Measurements from ENCODE around the gene PIEZO1.
A peak's percentile ranks its signal among the peaks of the same experiment; 100 is the strongest.
"Not testable (repeated sequence)": the region's sequence is repeated elsewhere in the genome, so short reads cannot be mapped to it uniquely, and the experiment has no call there.

Gene PIEZO1

DNA sequence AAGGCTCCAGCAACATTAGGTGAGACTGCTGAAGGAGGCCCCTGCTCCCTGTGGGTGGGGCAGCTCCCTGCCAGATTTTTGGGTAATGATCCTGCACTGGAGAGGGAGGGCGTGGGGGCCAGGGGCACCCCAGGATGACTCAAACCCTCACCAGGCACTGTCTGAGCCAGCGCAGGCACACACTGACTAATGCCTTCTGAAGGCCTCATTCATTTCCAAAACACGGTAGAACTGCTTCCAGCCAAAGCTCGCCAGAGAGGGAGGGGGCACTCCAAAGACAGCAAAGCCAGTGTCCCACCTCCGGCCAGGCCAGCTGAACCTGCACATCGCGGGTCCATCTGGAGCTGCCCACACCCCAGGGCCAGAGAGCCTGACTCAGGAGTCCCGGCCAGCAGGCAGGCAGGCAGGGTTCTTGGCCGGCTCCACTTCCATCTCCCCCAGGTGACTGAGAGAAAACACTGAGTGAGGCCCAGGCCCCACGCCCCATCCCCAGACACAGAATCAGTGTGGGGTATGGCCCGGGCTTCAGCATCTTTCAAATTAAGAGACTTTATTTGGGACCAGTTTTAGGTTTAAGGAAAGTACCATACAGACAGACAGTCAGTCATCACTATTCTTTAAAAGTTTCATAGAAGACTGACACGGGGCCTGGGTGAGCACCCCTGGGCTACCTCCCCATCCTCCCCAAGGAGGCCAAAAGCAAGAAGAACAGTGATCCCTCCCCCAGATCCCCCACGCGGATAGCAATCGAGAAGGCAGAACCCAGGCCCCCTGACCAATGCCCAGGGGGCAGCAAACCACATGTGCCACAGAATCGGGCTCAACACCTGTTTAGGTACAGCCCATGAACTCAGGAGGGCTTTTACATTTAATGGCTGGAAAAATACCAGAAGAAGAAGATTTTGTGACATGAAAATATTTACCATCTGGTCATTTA, 2.3 kb downstream of the PIEZO1 start:
- DNase-seq (ENCODE audit: low spot score), result peak; percentile 73

DNA sequence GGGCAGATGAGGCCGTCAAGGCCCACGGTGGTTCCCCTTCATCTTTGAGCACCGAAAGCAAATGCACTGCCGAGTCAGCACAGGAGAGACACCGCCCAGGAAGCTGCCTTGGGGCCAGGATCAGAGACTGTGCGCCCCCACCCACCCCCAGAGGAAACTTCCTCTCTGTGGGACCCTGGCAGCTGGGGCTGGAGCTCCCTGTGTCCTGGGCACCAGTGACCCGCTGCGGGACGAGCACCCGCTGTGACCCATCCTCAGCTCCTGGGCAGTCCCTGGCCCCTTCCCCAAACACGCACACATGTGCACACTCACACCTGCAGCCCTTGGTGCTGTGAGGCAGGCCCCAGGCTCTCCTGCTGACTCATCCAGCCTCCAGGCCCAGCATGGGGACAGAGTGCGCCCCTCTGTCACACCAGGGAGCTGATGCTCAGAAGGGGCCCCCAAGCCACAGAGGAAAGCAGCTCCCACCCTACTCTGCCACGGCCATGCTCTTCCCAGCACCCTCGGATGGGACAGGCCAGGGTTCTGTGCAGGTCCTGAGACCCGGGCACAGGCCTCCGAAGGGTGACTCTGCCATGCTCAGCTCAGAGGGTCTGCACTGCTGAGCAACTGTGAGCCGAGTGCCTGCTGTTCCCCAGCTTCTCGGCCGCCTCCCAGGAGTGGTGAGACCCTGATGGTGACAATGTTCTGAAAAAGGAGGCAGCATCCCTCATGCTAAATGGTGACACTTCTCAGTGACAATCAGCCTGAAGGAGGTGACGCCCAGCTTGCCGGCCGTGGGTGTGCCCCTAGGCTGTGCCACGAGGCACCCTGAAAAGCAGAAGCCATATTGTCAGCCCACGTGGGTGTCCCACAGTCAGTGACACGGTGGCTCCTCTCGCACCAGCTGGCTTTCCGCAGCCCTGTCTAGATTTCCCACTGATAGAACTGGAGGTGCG, 3.6 kb downstream of the PIEZO1 start:
- DNase-seq (ENCODE audit: low spot score), result peak; percentile 74

DNA sequence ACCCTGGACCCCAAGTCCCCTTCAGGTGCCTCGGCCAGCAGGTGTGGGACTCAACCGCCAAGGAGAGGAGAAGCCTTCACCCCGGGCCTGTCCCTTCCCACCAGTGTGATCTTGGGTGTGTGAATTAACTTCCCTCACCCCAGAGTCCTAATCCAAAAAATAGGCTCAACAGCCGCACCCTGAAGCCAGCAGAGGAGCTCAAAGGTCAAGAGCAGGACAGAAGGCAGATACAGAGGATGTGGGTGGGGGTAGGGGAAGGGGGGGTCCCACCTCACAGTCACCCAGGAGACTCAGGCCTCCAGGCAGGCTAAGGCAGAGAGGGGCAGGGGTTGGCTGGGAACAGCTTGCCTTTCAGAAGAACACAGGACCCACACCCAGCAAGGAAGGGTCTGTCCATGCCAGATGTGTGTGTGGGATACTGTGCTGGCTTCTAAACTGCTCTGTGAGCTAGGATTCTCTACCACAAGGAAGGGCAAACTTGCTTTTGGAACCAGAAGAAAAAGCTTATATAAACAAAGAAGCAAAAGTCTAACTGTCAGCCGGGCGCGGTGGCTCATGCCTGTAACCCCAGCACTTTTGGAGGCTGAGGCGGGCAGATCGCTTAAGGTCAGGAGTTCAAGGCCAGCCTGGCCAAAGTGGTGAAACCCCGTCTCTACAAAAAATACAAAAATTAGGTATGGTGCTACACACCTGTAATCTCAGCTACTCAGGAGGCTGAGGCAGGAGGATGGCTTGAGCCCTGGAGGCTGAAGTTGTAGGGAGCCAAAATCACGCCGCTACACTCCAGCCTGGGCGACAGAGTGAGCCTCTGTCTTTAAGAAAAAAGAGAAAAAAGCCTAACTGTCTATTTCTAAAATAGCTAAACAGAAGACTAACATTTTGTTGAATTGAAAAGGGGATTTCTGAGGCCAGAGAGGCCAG, 4.6 kb downstream of the PIEZO1 start:
- no peak for DNase-seq (ENCODE audit: low spot score)

DNA sequence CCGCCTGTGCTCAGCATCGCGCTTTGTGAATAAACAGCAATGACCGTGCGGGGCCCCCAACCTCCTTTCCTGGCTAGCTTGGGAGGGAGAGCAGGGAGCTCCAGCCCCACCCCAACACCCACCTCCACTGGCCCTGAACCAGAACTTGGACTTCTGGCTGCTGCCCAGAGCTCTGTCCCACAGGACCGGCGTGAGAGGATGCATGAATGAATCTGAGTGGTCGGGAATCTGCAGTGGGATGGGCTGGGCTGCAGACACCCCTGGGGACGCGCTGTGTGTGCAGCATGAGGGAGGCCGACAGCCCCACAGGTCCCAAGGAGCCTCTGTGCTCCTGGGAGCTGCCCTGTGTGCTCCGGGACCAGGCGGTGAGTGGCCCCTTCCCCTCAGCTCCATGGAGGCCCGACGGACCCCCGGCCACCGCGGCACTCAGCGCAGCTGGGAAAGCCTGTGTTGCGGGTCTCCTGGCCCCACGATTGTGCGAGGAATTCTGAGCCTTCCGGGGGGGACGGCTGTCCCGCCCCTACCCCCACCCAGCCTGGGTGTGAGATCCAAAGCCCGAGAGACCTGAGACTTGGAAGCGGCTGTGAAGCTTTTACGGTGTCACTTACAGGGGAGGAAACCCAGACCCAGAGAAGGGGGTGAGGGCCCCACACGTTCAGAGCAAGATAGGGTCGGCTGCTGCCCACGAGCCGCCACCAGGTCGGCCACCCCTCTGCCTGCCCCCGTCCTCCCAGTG, 5.4 kb downstream of the PIEZO1 start:
- no peak for DNase-seq (ENCODE audit: low spot score)

DNA sequence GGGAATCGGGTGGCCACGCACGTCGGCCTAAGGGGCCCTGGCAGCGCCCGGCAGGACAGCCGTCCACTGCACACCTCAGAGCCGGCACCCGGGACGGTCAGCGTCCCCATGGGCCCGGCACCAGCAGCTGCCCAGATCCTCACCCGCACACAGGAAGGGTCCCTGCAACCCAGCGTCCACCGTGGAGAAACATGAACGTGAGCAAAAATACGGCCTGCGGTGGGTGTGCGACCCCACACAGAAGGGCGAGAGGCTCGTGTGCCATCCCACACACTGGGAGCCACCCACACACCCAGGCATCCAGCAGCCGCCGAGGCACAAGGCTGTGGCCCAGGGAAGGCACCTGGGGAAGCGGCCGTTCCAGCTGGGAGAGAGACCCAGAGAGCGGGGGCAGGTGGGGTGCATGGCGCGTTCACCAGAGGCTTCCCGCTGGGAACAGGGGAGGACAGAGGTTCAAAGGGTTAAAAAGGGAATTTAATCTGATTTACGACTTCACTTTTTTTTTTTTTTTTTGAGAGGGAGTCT, 6.4 kb downstream of the PIEZO1 start:
- DNase-seq (ENCODE audit: low spot score), result no peak

DNA sequence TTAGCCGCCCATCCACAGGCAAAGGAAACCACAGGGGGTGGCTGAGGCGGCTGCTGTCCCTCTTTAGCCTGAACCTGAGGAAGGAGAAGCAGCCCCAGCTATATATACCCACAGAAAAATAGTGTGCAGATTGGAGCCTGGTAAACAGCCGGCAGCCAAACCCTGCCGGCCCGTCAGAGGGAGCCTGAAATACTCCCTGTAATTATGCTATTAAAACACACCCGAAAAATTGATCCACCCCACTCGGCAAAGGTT, 6.8 kb downstream of the PIEZO1 start:
- no peak for DNase-seq (ENCODE audit: low spot score)

DNA sequence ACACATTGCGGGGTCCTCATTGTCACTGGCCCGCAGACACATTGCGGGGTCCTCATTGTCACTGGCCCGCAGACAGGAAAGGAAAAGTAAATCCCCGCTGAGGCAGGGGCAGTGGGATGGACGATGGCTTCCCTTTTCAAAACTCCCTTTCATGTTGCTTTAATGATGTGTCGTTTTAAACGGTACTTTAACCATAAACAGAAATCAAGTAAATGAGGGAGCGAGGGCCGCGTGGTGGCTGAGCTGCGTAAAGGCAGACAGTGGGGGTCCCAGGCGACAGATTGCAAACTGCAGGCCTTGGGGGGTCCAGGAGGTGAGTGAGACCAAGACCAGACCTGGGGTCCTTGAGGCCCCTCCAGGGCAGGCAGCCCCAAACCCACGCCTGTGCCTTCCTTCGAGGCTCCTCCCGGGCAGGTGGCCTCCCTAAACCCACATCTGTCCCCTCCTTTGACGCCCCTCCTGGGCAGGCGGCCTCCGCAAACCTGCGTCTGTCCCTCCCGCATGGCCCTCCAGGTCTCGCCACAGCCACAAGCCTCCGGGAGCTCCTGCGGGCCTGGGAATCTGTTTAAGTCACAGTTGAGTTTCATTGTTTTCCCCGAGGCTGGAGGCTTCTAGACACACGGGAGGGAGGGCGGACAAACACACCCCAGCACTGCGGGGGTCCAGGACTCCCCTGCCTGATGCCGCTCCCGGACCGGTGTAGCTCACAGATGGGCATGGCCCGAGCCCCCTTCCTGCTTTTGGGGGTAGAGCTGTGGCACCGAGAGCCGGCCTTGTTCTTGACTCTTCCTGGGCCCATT, 7.3 kb downstream of the PIEZO1 start:
- no peak for DNase-seq (ENCODE audit: low spot score)

DNA sequence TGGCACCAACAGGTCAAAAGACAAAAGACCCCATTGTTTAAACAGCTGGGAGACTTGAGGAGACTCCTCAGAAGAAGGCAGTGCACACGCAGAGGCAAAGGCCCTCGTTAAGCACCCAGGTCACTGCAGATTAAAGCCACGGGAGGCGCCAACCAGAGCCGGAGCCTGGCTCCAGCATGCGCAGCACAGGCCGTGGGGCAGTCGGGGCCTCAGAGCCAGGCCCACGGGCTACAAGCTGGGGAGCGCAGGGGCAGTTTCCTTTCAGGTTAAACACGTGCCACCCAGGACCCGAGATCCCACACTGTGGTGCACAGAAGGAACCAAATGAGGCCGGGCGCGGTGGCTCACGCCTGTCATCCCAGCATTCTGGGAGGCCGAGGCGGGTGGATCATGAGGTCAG, 9.2 kb downstream of the PIEZO1 start:
- DNase-seq (ENCODE audit: low spot score), result no peak

DNA sequence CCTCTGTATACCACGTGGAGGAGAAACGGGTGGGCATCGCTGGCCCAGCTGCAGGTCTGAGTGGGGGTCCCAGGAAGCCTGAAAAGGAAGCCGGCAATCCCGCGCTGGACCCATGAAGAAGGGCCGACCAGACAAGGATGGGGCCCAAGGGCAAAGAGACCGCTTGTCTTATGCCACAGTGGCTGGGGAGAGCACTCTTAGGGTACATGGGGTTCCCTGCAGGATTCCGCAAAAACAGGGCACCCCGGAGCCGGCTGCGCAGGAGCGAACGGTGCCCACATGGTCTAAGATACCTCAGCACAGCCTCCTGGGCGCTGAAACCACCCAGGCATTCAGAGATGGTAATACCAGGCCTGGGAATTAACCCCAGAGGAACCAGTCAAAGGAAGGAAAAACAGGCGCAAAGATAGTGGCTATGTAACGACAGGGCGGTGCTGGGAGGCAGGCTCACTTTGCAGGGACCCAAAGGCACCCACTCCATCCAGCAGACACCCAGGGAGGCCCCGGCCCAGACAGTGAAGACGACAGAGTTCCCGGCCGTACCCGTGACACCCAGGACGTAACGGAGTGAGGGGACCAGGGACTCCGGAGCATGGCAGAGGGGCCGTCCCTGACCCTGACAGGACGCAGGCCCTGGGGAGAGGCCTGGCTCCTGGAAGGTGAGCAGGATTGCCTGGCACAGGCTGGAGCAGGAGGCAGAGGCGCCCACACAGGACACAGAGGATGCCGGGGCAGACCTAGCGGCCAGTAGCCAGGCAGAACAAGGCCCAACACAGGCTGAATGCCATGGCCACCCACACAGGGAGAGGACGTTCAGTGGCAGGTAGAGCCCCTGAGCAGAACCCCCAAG, 10.3 kb downstream of the PIEZO1 start:
- no peak for DNase-seq (ENCODE audit: low spot score)

DNA sequence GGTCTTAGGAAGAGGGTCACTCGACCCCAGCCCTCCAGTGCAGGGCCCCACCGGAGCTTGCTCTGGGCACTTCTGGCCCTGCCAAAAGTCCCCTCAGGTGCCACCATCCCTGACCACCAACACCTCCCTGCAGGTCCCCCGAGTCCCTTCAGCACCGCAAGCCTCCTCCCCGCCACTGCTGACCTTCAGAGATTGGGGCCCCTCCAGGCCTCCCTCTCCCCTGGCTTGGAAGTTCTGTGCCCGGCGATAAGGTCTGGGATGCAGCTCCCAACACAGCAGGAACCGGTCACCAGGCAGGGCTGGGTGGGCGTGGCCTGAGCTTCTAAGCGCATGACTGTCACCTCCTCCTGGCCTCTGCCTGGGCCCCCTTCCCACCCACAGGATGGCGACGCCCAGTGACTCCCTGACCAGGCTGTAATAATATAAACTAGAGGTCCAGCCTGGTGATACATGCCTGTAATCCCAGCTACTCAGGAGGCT, 11.2 kb downstream of the PIEZO1 start:
- no peak for DNase-seq (ENCODE audit: low spot score)

DNA sequence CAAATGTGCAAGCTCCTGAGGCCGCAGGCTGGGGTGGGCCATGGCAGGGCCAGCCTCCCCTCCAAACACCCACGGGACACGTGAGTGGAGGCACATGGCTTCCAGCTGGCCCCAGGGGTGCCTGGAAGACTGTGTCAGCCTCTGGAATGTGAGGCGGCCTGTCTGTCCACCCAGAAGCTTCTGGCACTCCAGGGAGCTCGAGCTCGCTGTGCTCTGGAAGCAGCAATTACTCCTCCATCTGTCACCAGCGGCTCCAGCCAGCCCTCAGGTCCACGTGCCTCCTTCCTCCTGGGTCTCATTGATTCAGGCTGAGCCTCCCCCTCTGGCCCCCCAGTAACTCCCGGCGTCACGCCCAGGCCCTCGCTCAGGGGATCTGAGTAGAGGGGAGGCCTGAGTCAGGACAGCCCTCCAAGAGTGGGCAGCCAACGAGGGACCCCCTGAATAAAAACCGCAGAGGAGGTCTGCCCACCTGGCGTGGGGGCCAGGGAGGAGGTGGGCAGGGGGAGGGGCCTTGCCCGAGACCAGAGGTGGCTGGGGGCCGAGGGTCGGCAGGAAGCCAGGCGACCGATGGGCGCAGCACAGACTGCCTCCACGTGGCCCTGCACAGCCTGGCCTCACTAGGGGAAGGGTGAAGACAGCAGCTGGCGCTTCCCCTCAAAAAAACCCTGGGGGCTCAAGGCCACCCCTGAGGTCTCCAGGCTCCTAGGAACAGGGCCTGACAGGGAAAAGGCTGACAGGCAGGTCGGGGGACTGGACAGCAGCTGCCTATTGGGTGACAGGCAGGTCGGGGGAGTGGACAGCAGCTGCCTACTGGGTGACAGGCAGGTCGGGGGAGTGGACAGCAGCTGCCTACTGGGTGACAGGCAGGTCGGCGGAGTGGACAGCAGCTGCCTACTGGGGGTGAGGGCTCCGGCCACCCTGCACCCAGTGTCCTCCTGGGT, 11.9 kb downstream of the PIEZO1 start:
- DNase-seq (ENCODE audit: low spot score), result no peak

DNA sequence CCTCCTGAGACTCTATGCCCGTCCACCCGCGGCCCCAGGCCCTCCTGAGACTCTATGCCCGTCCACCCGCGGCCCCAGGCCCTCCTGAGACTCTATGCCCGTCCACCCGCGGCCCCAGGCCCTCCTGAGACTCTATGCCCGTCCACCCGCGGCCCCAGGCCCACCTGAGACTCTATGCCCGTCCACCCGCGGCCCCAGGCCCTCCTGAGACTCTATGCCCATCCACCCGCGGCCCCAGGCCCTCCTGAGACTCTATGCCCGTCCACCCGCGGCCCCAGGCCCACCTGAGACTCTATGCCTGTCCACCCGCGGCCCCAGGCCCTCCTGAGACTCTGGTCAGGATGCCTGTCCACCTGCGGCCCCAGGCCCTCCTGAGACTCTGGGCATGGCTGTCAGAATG, 13.2 kb downstream of the PIEZO1 start:
- DNase-seq (ENCODE audit: low spot score), result not testable (repeated sequence)

DNA sequence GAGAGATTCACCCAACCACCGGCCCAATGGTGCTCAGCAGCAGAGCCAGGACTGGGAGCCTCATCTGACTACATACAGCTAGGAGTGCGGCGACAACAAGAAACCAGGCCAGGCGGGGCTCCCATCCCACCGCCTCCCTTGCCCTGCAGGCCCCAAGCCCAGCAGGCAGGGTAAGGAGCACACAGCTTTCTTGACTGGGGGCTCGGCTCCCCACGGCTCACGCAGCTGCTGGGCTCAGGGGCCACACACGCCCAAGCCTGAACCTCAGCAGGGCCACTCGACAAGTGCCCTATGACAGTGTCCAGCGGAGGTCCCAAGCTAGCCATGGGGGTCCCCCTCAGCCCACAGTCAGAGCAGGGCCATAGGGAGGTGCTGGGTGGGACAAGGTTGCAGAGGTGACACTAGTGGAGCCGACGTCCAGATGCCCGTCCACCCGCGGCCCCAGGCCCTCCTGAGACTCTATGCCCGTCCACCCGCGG, 13.7 kb downstream of the PIEZO1 start:
- DNase-seq (ENCODE audit: low spot score), result no peak

DNA sequence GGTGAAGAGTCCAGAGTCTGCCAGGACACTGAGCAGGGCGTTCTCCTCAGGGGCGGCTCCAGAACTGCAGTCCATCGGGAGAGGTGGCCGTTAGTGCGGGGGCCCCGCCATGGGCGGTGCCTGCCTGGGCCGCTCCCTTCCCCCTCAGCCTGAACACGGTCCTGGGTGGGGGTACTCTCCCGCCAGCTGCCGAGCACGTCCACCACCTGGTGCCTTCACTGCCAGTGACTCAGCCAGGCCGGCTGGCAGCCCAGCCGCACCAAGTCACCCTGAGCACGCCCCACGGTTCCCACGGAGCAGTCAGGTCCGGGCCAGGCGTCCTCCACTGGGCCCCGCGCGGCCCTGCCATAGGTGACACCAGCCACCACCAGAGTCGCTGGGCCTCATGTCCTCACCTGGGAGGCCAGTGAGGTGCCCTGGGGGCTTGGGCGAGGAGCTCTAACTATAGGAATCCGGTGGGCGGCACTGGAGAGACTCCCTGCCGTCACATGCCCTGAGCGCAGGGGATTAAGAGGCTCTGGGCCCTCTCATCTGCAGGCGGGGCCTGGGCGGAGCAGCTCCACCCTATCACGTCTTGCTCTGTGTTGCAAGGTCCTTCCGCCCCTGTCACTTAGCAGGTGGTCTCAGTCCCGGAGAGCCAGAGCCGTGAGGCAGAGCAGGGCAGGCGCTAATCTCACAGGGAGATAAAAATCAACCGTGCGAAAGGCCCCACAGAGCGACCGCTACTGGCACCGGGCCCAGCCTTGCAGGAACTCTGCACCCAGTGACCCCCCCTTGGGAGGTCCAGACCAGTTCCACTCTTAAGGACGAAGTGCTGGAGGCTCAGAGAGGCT, 14.3 kb downstream of the PIEZO1 start:
- no peak for DNase-seq (ENCODE audit: low spot score)

DNA sequence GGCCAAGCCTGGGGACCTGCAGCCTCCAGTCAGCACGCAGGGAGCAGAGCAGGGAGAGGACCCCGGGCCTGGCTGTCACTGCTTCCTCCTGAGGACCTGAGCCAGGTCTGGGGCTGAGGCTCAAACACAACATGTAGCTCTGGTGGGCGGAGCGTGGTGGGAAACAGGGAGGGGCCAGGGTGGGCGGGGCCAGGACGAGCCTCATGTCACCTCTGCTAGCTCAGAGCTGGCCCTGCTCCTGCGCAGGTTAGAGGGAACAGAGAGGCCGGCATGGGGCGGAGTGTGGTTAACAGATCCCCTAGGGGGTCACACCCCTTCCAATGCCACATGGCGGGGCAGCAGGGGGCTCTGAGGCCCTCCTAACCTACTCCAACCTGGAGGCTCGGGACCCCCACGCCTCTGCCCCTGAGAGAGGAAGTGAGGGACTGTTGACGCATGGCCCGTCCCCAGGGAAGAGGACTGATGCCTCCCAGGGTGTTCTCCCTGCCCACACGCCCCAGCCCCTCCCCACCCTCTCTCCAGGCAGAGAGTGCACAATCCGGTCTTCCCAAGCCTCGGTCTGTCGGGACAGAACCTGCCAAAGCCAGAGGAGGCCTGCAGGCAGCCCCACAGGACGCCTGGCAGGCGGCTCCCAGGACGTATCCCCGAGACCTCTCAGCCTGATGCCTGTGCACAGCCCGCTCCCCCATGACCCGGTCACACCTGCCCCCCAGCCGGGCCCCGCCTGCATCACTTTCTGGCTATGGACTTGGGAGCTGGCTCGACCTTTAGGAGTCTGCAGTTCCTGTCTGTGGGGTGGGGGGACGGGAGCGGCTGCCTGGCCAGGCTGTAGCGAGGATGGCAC, 15.2 kb downstream of the PIEZO1 start:
- no peak for DNase-seq (ENCODE audit: low spot score)
